Stimulated activated CD4-positive, alpha-beta T cell treated with anti-CD3 and anti-CD28 coated beads, Interleukin-1b, Interleukin-23, amount 100 ng/mL, for 48 hours (primary cell): Measurements from ENCODE around the gene CYP19A1.
A peak's percentile ranks its signal among the peaks of the same experiment; 100 is the strongest.
"Not testable (repeated sequence)": the region's sequence is repeated elsewhere in the genome, so short reads cannot be mapped to it uniquely, and the experiment has no call there.

ENCODE experiments used
- DNase-seq: peaks from one replicate; pipeline ENCODE4 v3.0.0-alpha.2; 2020

The CYP19A1 gene

GRCh38 chr15:51288143-51289065 is 50.0 kb downstream of the CYP19A1 start:
- DNase-seq, result no peak

- no peak for DNase-seq
Observed at GRCh38 chr15:51286816-51287215, 51.6 kb downstream of the CYP19A1 start.

GRCh38 chr15:51285399-51285798 is 53.0 kb downstream of the CYP19A1 start:
- no peak for DNase-seq

GRCh38 chr15:51284871-51285270 is 53.5 kb downstream of the CYP19A1 start:
- no peak for DNase-seq

- DNase-seq, result no peak
Observed at GRCh38 chr15:51283026-51283425, 55.4 kb downstream of the CYP19A1 start.

- DNase-seq, result not testable (repeated sequence)
Observed at GRCh38 chr15:51282241-51282640, 56.2 kb downstream of the CYP19A1 start.

- peak; percentile 12 for DNase-seq
Observed at GRCh38 chr15:51281368-51281967, 56.9 kb downstream of the CYP19A1 start.

- no peak for DNase-seq
Observed at GRCh38 chr15:51280838-51281237, 57.6 kb downstream of the CYP19A1 start.

GRCh38 chr15:51279391-51279790 is 59.0 kb downstream of the CYP19A1 start:
- no peak for DNase-seq

- no peak for DNase-seq
Observed at GRCh38 chr15:51277101-51277500, 61.3 kb downstream of the CYP19A1 start.

- no peak for DNase-seq
Observed at GRCh38 chr15:51274956-51275355, 63.4 kb downstream of the CYP19A1 start.

- no peak for DNase-seq
Observed at GRCh38 chr15:51270706-51271105, 67.7 kb downstream of the CYP19A1 start.

GRCh38 chr15:51269496-51269895 is 68.9 kb downstream of the CYP19A1 start:
- no peak for DNase-seq

GRCh38 chr15:51267703-51268083 is 70.7 kb downstream of the CYP19A1 start:
- no peak for DNase-seq

GRCh38 chr15:51267051-51267702 is 71.2 kb downstream of the CYP19A1 start:
- no peak for DNase-seq

GRCh38 chr15:51266656-51267050 is 71.7 kb downstream of the CYP19A1 start:
- DNase-seq, result no peak

- DNase-seq, result no peak
Observed at GRCh38 chr15:51265037-51265555, 73.3 kb downstream of the CYP19A1 start.

GRCh38 chr15:51263726-51264125 is 74.7 kb downstream of the CYP19A1 start:
- no peak for DNase-seq

GRCh38 chr15:51263116-51263515 is 75.3 kb downstream of the CYP19A1 start:
- DNase-seq, result no peak

GRCh38 chr15:51262463-51262862 is 75.9 kb downstream of the CYP19A1 start:
- DNase-seq, result no peak

- DNase-seq, result not testable (repeated sequence)
Observed at GRCh38 chr15:51261113-51261512, 77.3 kb downstream of the CYP19A1 start.

GRCh38 chr15:51260202-51260601 is 78.2 kb downstream of the CYP19A1 start:
- DNase-seq, result no peak

- no peak for DNase-seq
Observed at GRCh38 chr15:51255533-51255932, 82.9 kb downstream of the CYP19A1 start.

- no peak for DNase-seq
Observed at GRCh38 chr15:51253366-51253765, 85.0 kb downstream of the CYP19A1 start.
